Spleen (tissue), 7 donors: ENCODE results near the gene ZNF107.

Source experiments
- POLR2A ChIP-seq, 3 donors: fragments of 450-650 bp; IDR thresholded peaks; one replicate each; pipeline ENCODE4 v1.5.1; 2017; ENCODE audit warnings: antibody characterized with exemption in 3 of 3, mild to moderate bottlenecking in 1 of 3
- TF ChIP-seq, protein P1 (sequence below), 11 experiments: fragments of 200-600 bp in 7 of 11; fragments of 450-650 bp in 4 of 11; sonication (generic) in 4 of 11; IDR thresholded peaks in 8 of 11; conservative IDR thresholded peaks in 3 of 11; 1 replicate in 7 of 11; 2 replicates in 4 of 11; pipeline versions ENCODE4 v1.4.0 to v1.8.0; 2016 to 2021; ENCODE audit warnings: antibody characterized with exemption in 11 of 11, inconsistent platforms in 4 of 11, mild to moderate bottlenecking in 1 of 11
- donor health status: DM: no; HTN: no; CAD: no; lungs with moderate emphysema.
- donor health status: DM: no; HTN: no; CAD: no.
- donor health status: DM: no; HTN: no; CAD: no.

DNA sequence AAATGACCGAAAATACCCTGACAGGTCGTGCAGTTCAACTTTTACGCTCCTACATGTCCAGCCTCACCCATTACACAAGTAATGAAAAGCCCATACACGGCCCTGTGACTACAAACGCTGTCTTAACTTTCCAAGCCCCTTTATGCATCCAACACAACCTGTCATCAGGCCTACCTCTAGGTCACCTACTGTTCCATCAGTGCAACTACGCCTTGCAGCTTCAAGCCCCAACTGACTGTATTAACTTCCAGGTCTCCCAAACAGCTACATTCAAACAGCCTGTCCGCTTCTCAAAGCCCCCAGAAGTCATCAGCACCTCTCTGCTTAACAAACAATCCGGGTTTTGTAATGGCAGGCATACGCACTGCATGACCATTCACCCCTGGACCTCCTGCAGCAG, 19.2 kb downstream of the ZNF107 start:
- TF ChIP-seq, protein P1, sequence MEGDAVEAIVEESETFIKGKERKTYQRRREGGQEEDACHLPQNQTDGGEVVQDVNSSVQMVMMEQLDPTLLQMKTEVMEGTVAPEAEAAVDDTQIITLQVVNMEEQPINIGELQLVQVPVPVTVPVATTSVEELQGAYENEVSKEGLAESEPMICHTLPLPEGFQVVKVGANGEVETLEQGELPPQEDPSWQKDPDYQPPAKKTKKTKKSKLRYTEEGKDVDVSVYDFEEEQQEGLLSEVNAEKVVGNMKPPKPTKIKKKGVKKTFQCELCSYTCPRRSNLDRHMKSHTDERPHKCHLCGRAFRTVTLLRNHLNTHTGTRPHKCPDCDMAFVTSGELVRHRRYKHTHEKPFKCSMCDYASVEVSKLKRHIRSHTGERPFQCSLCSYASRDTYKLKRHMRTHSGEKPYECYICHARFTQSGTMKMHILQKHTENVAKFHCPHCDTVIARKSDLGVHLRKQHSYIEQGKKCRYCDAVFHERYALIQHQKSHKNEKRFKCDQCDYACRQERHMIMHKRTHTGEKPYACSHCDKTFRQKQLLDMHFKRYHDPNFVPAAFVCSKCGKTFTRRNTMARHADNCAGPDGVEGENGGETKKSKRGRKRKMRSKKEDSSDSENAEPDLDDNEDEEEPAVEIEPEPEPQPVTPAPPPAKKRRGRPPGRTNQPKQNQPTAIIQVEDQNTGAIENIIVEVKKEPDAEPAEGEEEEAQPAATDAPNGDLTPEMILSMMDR (IDR thresholded peaks at IDR 0.05 in 8 of 11, conservative IDR thresholded peaks at IDR 0.05 in 3 of 11) = no peak
- TF ChIP-seq POLR2A (IDR thresholded peaks at IDR 0.05) = no peak
